Choroid plexus epithelial cell (primary cell): Measurements from ENCODE around the gene PRSS21.

Experiments used
- DNase-seq: peaks from one replicate; pipeline ENCODE4 v3.0.0-alpha.2; 2010; ENCODE audit warnings: low read depth
- H3K4me3 ChIP-seq: 2 replicates; pipeline ENCODE4 v1.5.1; 2011; ENCODE audit warnings: low read depth, mild to moderate bottlenecking, control low read depth, low read length, moderate library complexity
- TF ChIP-seq, protein P1 (sequence below): conservative IDR thresholded peaks from 2 replicates; pipeline ENCODE4 v1.5.1; 2011; ENCODE audit warnings: low read depth, mild to moderate bottlenecking, control low read depth, inconsistent platforms, low read length, moderate library complexity

The PRSS21 gene, protein sequence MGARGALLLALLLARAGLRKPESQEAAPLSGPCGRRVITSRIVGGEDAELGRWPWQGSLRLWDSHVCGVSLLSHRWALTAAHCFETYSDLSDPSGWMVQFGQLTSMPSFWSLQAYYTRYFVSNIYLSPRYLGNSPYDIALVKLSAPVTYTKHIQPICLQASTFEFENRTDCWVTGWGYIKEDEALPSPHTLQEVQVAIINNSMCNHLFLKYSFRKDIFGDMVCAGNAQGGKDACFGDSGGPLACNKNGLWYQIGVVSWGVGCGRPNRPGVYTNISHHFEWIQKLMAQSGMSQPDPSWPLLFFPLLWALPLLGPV

DNA sequence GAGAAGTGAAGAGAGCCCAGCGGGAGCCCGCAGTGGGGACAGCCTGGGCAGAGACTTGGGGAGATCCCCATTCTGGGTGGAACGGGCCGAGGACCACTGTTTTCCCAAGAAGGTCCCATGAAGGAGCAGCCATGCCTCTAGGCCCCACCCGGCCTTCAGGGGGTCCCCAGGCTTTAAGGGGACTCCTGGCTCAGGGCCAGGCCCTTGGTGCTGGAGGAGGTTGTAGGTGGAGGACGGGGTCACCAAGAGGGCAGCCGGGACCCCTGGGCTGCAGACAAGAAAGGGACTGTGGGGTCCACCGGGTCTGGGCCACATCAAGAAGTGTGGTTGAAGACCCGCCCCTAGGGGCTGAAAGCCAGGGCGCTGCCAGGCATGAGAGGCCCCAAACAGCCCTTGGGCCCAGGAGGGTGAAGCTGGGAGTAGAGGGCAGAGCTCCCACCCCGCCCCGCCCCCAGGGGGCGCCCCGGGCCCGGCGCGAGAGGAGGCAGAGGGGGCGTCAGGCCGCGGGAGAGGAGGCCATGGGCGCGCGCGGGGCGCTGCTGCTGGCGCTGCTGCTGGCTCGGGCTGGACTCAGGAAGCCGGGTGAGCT is at the start of gene PRSS21:
PRSS21 (plus strand) TSS at position 487 of the 589 bp plus-strand sequence; CDS start at position 519, 32 bp downstream.
- TF ChIP-seq, protein P1, sequence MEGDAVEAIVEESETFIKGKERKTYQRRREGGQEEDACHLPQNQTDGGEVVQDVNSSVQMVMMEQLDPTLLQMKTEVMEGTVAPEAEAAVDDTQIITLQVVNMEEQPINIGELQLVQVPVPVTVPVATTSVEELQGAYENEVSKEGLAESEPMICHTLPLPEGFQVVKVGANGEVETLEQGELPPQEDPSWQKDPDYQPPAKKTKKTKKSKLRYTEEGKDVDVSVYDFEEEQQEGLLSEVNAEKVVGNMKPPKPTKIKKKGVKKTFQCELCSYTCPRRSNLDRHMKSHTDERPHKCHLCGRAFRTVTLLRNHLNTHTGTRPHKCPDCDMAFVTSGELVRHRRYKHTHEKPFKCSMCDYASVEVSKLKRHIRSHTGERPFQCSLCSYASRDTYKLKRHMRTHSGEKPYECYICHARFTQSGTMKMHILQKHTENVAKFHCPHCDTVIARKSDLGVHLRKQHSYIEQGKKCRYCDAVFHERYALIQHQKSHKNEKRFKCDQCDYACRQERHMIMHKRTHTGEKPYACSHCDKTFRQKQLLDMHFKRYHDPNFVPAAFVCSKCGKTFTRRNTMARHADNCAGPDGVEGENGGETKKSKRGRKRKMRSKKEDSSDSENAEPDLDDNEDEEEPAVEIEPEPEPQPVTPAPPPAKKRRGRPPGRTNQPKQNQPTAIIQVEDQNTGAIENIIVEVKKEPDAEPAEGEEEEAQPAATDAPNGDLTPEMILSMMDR = no peak
- H3K4me3 ChIP-seq = no peak within 1 kb of the TSS
- DNase-seq = no peak

DNA sequence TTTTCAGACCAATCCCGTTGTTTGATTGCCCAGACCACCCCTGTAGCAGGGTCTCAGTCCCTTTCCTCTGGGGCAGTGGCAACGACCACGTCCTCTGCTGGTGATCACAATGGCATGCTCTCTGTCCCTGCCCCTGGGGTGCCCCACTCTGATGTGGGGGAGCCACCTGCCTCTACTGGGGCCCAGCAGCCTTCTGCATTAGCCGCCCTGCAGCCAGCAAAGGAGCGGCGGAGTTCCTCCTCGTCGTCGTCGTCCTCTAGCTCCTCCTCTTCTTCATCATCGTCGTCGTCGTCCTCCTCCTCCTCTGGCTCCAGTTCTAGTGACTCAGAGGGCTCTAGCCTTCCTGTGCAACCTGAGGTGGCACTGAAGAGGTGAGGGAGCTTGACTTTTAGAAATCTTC is 49.1 kb upstream of the PRSS21 start:
- H3K4me3 ChIP-seq = no peak overlapping the region
- no peak for DNase-seq
- TF ChIP-seq, protein P1 = no peak

DNA sequence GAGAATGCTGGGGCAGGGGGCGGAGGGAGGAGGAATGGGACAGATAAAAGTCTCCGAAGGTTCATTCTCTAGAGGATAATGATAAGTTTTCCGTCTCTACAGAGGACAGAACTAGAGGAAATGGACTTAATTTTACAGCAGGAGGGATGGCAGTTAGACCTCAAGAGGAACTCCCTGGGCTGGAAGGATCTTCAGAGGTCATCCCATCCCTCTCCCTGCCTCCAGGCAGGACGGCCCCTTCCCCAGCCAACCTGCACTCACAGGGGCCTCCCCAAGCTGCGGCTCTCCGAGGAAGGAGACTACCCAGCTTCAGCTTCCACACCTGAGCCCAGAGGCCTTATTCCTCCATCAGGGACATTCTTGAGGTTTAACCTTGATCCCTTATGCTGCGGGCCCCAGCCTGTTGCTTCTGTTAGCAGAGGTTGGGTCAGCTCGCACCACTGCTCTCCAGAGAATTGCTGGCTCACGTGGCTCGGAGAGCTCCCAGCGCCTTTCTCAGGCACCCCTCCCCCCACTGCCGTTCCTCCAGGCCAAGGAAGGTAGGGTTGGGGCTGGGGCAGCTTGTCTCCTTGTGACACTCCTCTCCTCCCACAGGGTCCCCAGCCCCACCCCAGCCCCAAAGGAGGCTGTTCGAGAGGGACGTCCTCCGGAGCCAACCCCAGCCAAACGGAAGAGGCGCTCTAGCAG is 48.5 kb upstream of the PRSS21 start:
- DNase-seq = peak; percentile 86
- H3K4me3 ChIP-seq = no peak overlapping the region
- TF ChIP-seq, protein P1 = no peak

DNA sequence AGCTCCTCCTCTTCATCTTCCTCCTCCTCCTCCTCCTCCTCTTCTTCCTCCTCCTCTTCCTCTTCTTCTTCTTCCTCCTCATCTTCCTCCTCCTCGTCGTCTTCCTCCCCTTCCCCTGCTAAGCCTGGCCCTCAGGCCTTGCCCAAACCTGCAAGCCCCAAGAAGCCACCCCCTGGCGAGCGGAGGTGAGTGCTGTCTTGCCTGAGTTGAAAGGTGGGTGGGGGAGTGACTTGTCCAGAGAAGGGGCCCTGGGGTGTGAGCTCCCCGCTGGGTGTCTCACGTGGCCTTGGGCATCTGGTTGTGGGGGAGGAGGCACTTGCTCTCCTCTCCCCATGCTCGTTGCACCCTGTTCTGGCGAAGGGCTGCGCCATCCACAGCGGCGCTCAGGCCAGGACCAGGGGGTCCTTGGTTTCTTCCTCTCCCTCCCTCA is 47.9 kb upstream of the PRSS21 start:
- TF ChIP-seq, protein P1 = no peak
- DNase-seq = no peak
- no peak overlapping the region for H3K4me3 ChIP-seq

DNA sequence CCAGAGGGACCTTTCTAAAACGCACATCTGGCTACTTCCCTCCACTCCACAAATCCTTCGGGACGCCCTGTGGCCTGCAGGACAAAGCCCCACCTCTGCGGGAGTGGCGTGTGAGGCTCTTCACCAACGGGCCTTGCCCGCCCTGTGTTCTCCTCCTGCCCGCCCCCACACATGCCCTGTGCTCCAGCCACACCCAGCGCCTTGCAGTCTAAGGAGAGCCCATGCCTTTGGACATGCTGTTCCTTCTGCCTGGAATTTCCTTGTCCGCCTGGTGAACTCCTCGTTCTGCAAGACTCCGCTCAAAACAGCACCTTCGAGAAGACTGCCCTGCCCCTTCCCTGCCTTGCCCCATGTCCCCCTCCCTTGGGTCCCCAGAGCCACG is 47.4 kb upstream of the PRSS21 start:
- TF ChIP-seq, protein P1 = no peak
- no peak for DNase-seq
- H3K4me3 ChIP-seq = no peak overlapping the region

DNA sequence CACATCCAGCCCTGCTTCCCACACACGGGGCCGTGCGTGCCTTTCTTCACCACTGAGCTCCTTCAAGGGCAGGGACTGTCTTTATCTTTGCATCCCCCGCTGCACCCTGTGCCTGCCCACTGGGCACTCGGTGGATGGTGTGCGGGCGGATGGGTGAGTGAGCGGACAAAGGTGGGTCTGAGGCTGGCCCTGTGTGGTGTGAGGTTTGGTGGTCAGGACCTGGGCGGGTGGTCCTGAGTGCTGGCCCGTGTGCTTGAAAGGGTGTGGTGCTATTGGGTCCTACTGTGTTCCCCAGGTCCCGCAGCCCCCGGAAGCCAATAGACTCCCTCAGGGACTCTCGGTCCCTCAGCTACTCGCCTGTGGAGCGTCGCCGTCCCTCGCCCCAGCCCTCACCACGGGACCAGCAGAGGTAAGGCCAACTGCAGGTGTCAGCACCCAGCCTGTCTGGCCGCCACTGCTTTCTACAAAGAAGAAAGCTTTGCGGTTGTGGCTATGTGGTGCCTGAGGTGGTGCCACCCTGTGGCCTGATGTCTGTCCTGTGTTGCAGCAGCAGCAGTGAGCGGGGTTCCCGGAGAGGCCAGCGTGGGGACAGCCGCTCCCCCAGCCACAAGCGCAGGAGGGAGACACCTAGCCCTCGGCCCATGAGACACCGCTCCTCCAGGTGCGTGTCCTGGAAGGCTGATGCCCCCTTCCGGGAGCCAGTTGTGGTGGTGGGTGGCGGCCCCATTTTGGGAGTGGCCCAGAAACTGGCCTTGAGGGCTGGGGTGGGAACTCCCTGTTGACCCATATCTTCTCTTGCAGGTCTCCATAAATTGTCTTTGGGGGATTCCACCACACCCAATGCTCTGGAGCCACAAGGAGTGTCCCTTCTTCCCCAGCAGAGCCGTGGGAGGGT is 46.7 kb upstream of the PRSS21 start:
- no peak overlapping the region for H3K4me3 ChIP-seq
- TF ChIP-seq, protein P1 = no peak
- no peak for DNase-seq
